SK-N-SH treated with all-trans-retinoic acid at 6 μM for 48 hours (cell line): Measurements from ENCODE around the gene KLHL14.

Source experiments
- ARNTL ChIP-seq: fragments of 450-650 bp; formaldehyde crosslinking; IDR thresholded peaks from 2 replicates; pipeline ENCODE4 v1.5.0; 2020; ENCODE audit warnings: low read depth, mild to moderate bottlenecking, moderate library complexity, borderline replicate concordance
- OSR1 ChIP-seq: fragments of 250-450 bp; sonication (Bioruptor Pico); IDR thresholded peaks from 2 replicates; pipeline ENCODE4 v1.8.0; 2022; ENCODE audit warnings: moderate library complexity, mild to moderate bottlenecking, inconsistent platforms
- TF ChIP-seq, protein P1 (sequence below): fragments of 250-450 bp; sonication (Bioruptor Pico); IDR thresholded peaks from 2 replicates; pipeline ENCODE4 v1.5.0; 2020; ENCODE audit warnings: mild to moderate bottlenecking, moderate library complexity
- TF ChIP-seq, protein P2 (sequence below): fragments of 250-450 bp; sonication (Bioruptor Pico); IDR thresholded peaks from 2 replicates; pipeline ENCODE4 v1.8.0; 2020; ENCODE audit warnings: mild to moderate bottlenecking, moderate library complexity, borderline replicate concordance

DNA sequence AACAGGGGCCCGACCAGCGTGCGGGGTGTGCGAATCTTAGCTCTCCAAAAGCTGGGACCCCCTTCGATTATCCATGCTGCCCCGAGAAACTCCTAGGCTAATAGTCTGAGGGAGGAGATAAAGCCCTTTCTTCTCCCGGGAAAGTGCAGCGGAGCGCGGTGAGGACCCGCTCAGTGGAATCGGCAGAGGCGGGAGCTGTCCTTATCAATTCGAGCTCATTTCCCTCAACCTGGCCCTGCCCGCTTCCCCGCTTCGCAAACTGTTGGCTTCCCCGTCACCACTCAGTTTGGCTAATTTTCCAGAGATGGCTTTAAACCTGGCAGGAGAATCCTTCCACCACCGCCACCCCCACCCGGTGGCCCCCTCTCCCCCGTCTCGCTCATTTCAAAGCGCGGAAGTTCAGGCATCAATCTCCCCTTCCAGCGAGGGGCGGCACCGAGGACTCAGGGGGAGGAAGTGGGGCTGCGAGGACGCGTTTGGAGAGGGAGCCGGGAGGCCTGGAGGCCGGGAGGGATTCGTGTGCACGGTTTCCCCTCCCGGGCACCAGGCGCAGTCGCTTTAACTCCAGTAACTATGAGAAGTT lies 1.6 kb downstream of the KLHL14 start:
- TF ChIP-seq, protein P1, sequence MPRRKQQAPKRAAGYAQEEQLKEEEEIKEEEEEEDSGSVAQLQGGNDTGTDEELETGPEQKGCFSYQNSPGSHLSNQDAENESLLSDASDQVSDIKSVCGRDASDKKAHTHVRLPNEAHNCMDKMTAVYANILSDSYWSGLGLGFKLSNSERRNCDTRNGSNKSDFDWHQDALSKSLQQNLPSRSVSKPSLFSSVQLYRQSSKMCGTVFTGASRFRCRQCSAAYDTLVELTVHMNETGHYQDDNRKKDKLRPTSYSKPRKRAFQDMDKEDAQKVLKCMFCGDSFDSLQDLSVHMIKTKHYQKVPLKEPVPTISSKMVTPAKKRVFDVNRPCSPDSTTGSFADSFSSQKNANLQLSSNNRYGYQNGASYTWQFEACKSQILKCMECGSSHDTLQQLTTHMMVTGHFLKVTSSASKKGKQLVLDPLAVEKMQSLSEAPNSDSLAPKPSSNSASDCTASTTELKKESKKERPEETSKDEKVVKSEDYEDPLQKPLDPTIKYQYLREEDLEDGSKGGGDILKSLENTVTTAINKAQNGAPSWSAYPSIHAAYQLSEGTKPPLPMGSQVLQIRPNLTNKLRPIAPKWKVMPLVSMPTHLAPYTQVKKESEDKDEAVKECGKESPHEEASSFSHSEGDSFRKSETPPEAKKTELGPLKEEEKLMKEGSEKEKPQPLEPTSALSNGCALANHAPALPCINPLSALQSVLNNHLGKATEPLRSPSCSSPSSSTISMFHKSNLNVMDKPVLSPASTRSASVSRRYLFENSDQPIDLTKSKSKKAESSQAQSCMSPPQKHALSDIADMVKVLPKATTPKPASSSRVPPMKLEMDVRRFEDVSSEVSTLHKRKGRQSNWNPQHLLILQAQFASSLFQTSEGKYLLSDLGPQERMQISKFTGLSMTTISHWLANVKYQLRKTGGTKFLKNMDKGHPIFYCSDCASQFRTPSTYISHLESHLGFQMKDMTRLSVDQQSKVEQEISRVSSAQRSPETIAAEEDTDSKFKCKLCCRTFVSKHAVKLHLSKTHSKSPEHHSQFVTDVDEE: no peak
- TF ChIP-seq, protein P2, sequence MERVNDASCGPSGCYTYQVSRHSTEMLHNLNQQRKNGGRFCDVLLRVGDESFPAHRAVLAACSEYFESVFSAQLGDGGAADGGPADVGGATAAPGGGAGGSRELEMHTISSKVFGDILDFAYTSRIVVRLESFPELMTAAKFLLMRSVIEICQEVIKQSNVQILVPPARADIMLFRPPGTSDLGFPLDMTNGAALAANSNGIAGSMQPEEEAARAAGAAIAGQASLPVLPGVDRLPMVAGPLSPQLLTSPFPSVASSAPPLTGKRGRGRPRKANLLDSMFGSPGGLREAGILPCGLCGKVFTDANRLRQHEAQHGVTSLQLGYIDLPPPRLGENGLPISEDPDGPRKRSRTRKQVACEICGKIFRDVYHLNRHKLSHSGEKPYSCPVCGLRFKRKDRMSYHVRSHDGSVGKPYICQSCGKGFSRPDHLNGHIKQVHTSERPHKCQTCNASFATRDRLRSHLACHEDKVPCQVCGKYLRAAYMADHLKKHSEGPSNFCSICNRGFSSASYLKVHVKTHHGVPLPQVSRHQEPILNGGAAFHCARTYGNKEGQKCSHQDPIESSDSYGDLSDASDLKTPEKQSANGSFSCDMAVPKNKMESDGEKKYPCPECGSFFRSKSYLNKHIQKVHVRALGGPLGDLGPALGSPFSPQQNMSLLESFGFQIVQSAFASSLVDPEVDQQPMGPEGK: no peak
- no peak for TF ChIP-seq ARNTL (CRISPR knock-in tag)
- no peak for TF ChIP-seq OSR1 (CRISPR knock-in tag)
